ENCODE measurements around the gene P2RY4. TPM values are rescaled to one million over a fixed set of nuclear protein-coding genes. Genes with fewer than 3 reads are reported as not detected.

The P2RY4 gene
- total RNA-seq, 1 donor from 2014 or later = not detected

DNA sequence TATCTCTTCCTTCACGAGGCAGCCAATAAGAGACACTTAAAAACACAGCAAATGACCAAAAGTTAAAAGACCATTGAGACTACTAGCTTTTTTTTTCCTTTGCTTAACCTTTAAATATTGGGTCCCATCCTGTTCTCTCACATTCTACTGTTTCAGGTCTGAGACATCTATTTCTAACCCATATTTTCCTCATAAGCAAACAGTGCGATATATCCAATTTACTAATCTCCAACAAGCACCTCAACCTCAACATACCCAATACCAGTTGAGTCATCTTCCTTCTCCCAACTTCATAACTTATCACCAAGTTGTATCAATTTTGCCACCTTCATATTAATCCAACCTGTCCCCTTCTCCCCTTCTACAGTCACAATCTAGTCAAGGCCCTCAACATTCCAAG lies 18.5 kb downstream of the P2RY4 start:
- TF ChIP-seq, protein P1, sequence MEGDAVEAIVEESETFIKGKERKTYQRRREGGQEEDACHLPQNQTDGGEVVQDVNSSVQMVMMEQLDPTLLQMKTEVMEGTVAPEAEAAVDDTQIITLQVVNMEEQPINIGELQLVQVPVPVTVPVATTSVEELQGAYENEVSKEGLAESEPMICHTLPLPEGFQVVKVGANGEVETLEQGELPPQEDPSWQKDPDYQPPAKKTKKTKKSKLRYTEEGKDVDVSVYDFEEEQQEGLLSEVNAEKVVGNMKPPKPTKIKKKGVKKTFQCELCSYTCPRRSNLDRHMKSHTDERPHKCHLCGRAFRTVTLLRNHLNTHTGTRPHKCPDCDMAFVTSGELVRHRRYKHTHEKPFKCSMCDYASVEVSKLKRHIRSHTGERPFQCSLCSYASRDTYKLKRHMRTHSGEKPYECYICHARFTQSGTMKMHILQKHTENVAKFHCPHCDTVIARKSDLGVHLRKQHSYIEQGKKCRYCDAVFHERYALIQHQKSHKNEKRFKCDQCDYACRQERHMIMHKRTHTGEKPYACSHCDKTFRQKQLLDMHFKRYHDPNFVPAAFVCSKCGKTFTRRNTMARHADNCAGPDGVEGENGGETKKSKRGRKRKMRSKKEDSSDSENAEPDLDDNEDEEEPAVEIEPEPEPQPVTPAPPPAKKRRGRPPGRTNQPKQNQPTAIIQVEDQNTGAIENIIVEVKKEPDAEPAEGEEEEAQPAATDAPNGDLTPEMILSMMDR (IDR thresholded peaks at IDR 0.05; ENCODE audit: insufficient read depth, low read length, poor library complexity, severe bottlenecking) = no peak
- Histone ChIP-seq H3K27me3 (ENCODE audit: control insufficient read depth, insufficient read depth, low read length) (no peaks in the 10 kb centered on the region), H3K36me3 (ENCODE audit: control insufficient read depth, insufficient read depth, low read length) (no peaks in the 10 kb centered on the region), H3K4me3 (ENCODE audit: low read depth, low read length) (no peak overlapping the region)
- DNase-seq (ENCODE audit: low read depth) = no peak

DNA sequence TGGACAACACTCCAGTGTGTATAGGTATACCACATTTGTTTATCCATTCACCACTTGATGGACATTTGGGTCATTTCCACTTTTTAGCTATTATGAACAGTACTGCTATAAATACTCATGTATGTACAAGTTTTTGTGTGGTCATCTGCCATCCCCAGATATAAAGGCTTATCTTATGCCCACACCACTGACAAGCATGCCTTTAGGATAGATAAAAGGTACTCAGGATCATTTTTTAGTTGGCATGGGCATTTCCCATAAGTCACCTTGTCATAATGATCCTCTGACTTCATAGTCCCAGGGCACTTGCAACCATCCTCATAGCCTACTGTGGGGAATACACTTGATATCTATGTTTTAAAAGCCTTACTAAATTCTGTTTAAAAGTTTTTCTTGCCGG lies 19.3 kb downstream of the P2RY4 start:
- no peak overlapping the region for H3K4me3 ChIP-seq (ENCODE audit: low read depth, low read length)
- no peaks in the 10 kb centered on the region for H3K36me3 ChIP-seq (ENCODE audit: control insufficient read depth, insufficient read depth, low read length)
- TF ChIP-seq, protein P1 (IDR thresholded peaks at IDR 0.05; ENCODE audit: insufficient read depth, low read length, poor library complexity, severe bottlenecking) = no peak
- no peak for DNase-seq (ENCODE audit: low read depth)
- H3K27me3 ChIP-seq (ENCODE audit: control insufficient read depth, insufficient read depth, low read length) = no peaks in the 10 kb centered on the region

DNA sequence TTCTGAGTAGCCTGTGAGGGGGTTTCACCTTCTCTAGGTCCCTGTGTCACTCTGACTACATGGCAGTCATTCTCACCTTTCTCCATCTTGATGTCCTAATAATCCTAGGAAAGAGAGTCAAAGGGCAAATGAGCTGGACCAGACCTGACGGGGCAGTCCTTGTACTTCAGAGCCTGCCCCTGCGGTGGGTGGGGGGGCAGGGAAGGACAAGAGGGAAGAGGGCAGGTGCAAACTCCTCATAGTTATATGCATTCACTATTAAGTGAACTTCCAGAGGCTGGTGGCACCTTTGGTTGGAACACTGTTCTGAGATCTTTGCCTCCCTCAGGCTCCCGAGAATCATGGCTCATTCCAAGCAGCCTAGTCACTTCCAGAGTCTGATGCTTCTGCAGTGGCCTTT lies 25.6 kb downstream of the P2RY4 start, which contains the start of gene AWAT1:
TSS of gene AWAT1 (plus strand) at position 301 of the 400 bp plus-strand sequence. CDS start at position 342, 41 bp downstream.
- TF ChIP-seq, protein P1 (IDR thresholded peaks at IDR 0.05; ENCODE audit: insufficient read depth, low read length, poor library complexity, severe bottlenecking) = no peak
- no peaks in the 10 kb centered on the region for H3K36me3 ChIP-seq (ENCODE audit: control insufficient read depth, insufficient read depth, low read length)
- no peak within 1 kb of the TSS for H3K4me3 ChIP-seq (ENCODE audit: low read depth, low read length)
- H3K27me3 ChIP-seq (ENCODE audit: control insufficient read depth, insufficient read depth, low read length) = no peaks in the 10 kb centered on the region
- no peak for DNase-seq (ENCODE audit: low read depth)

DNA sequence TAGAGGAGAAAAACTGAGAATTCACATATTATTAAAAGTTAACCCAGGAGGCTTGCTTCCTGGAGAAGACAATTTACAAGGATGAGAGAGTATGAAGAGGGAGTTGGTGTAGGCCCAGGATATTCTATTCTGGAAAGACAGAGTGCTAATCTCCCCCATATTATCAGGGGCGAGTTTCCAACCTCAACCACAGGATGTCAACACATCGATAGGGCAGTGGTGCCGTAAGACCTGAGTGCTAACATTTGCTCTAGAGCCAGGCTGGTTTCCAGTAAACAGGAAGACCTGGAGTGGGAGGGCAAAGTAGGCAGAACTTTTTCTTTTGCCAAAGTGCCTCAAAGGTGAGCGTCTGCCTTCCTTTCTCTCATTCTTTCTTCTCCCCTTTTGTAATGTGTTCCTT lies 28.3 kb downstream of the P2RY4 start:
- no peak for DNase-seq (ENCODE audit: low read depth)
- TF ChIP-seq, protein P1 (IDR thresholded peaks at IDR 0.05; ENCODE audit: insufficient read depth, low read length, poor library complexity, severe bottlenecking) = no peak
- H3K36me3 ChIP-seq (ENCODE audit: control insufficient read depth, insufficient read depth, low read length) = no peaks in the 10 kb centered on the region
- no peaks in the 10 kb centered on the region for H3K27me3 ChIP-seq (ENCODE audit: control insufficient read depth, insufficient read depth, low read length)
- H3K4me3 ChIP-seq (ENCODE audit: low read depth, low read length) = no peak overlapping the region

DNA sequence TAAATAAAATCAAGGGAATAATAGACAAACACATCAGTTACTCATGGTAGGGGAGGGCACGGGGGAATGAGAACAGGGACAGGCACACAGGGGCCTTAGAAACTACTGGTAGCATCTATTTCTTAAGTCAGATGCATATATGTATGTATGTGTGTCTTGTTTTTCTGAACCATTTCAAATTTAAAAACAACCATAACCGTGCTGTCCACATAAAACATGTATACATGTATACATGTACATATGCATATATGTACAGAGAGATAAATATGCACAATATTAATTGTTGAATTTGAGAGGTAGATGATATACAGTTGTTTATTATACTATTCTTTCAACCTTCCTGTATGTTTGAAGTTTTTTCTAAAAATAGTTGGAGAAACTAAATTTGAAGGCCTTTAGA lies 33.3 kb downstream of the P2RY4 start:
- DNase-seq (ENCODE audit: low read depth) = no peak
- Histone ChIP-seq H3K36me3 (ENCODE audit: control insufficient read depth, insufficient read depth, low read length) (no peaks in the 10 kb centered on the region), H3K27me3 (ENCODE audit: control insufficient read depth, insufficient read depth, low read length) (no peaks in the 10 kb centered on the region), H3K4me3 (ENCODE audit: low read depth, low read length) (no peak overlapping the region)
- TF ChIP-seq, protein P1 (IDR thresholded peaks at IDR 0.05; ENCODE audit: insufficient read depth, low read length, poor library complexity, severe bottlenecking) = no peak

DNA sequence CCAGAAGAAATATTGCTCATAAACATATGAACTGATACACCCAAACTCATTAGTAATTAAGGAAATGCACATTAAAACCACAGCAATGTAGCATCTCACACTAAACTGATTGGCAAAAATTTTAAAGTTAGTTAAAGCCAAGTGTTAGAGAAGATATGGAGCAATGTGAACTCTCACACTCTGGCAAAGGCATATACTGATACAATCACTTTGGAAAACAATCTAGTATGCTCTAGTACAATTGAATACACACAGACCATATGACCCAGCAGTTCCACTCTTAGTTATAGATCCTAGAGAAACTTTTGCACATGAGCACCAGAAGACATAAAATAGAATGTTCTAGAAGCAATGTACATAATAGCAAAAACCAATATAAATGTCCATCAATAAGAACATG lies 34.0 kb downstream of the P2RY4 start:
- TF ChIP-seq, protein P1 (IDR thresholded peaks at IDR 0.05; ENCODE audit: insufficient read depth, low read length, poor library complexity, severe bottlenecking) = no peak
- no peaks in the 10 kb centered on the region for H3K27me3 ChIP-seq (ENCODE audit: control insufficient read depth, insufficient read depth, low read length)
- no peak for DNase-seq (ENCODE audit: low read depth)
- no peaks in the 10 kb centered on the region for H3K36me3 ChIP-seq (ENCODE audit: control insufficient read depth, insufficient read depth, low read length)
- no peak overlapping the region for H3K4me3 ChIP-seq (ENCODE audit: low read depth, low read length)
